Kidney (tissue), 14 donors: ENCODE data around the gene HIKESHI. TPM values are rescaled to one million over a fixed set of nuclear protein-coding genes. Genes with fewer than 3 reads are reported as not detected.

Source experiments
- DNase-seq, 5 donors: peaks; one replicate each; pipeline ENCODE4 v3.0.0-alpha.2; 2013 to 2020
- FAIRE-seq: peaks from 2 replicates; lab custom pipeline; 2012; peaks lifted over from hg19 to GRCh38; lab: Jason Lieb, UNC
- H3K27ac ChIP-seq, 2 donors: one replicate each; pipeline ENCODE4 v1.7.0; 2013; ENCODE audit warnings: low read depth in 2 of 2, low read length in 2 of 2, inconsistent platforms in 1 of 2
- H3K27me3 ChIP-seq: one replicate; pipeline ENCODE4 v1.7.1; 2013; ENCODE audit warnings: low read length, inconsistent platforms; ENCODE audit not compliant: control insufficient read depth, insufficient read depth
- H3K36me3 ChIP-seq, 3 donors: one replicate each; pipeline versions ENCODE4 v1.7.0 to v1.7.1; 2013; ENCODE audit warnings: low read length in 3 of 3, control low read depth in 1 of 3, inconsistent platforms in 1 of 3; ENCODE audit not compliant: insufficient read depth in 3 of 3, control insufficient read depth in 2 of 3
- H3K4me1 ChIP-seq, 3 donors: one replicate each; pipeline versions ENCODE4 v1.7.0 to v1.7.1; 2013; ENCODE audit warnings: low read length in 3 of 3, inconsistent platforms in 1 of 3, low read depth in 1 of 3; ENCODE audit not compliant: control insufficient read depth in 2 of 3, insufficient read depth in 2 of 3
- H3K4me3 ChIP-seq, 3 donors: one replicate each; pipeline versions ENCODE4 v1.7.0 to v1.8.1; 2013; ENCODE audit warnings: low read length in 3 of 3, control low read depth in 1 of 3, inconsistent platforms in 1 of 3
- H3K9ac ChIP-seq, 3 donors: one replicate each; pipeline versions ENCODE4 v1.7.0 to v1.7.1; 2013; ENCODE audit warnings: low read length in 3 of 3, control low read depth in 1 of 3, inconsistent platforms in 1 of 3
- H3K9me3 ChIP-seq, 3 donors: one replicate each; pipeline versions ENCODE4 v1.7.0 to v1.7.1; 2013; ENCODE audit warnings: low read length in 3 of 3, control low read depth in 1 of 3, inconsistent platforms in 1 of 3; ENCODE audit not compliant: control insufficient read depth in 2 of 3, insufficient read depth in 1 of 3
- CTCF ChIP-seq: IDR thresholded peaks from 3 replicates; pipeline ENCODE4 v1.5.1; 2012; ENCODE audit warnings: mild to moderate bottlenecking, moderate library complexity, borderline replicate concordance; ENCODE audit not compliant: insufficient read depth; ENCODE audit errors: extremely low read depth
- intact Hi-C: fragments of 100-400 bp; cut with DNase I; formaldehyde crosslinking; loops from one replicate; pipeline ENCODE4 v1.11.1; 2022
- polyA plus RNA-seq: library from polyadenylated mRNA; stranded (reverse); fragments of 350-450 nt; fragmentation: Illumina TruSeq; extraction: RNeasy Lipid Tissue Mini Kit (QIAGEN cat#74804); gene quantifications from one replicate; pipeline ENCODE4 v1.2.3, GENCODE V29; 2014; ENCODE audit warnings: low read depth, low replicate concordance; ENCODE audit not compliant: insufficient read depth
- total RNA-seq: library from RNA; stranded (reverse); fragmentation: NEBNext Ultra II Directional; extraction: Animal tissue kit (Norgen Biotek cat#: 25700); gene quantifications from one replicate; pipeline ENCODE4 v1.2.1, GENCODE V29; 2021
- donor health status: control.
- donor health status: control.
- donor health status: control.
- donor health status: control.
- donor health status: control.
- donor health status: DM: yes; HTN: yes; CAD: no.
- donor health status: Normal renal cell carcinoma (clear cell type).

Gene HIKESHI
- total and polyA plus RNA-seq, 2 donors from 2014 or later: 26.9 to 47.0 TPM

- Histone ChIP-seq H3K27me3 (no peaks in the 10 kb centered on the region), H3K4me3 (no peak overlapping the region), H3K36me3 (no peaks in the 10 kb centered on the region), H3K9ac (no peak overlapping the region), H3K4me1 (no peaks in the 10 kb centered on the region), H3K27ac (no peak overlapping the region), H3K9me3 (no peaks in the 10 kb centered on the region)
- intact Hi-C loops: no loop called here
- DNase-seq (no peak), FAIRE-seq (no peak)
- TF ChIP-seq CTCF: no peak
Measured at GRCh38 chr11:86374069-86374468, 72.0 kb downstream of the HIKESHI start.

GRCh38 chr11:86374586-86374985 lies 72.5 kb downstream of the HIKESHI start, which contains the start of gene CCDC81:
TSS of gene CCDC81 (plus strand) at chr11:86374887. CDS start at chr11:86375164, 277 bp downstream.
- H3K9ac ChIP-seq: no peak within 1 kb of the TSS
- no peaks in the 10 kb centered on the region for H3K9me3 ChIP-seq
- no peak within 1 kb of the TSS for H3K27ac ChIP-seq
- H3K4me3 ChIP-seq: peak within 1 kb of the TSS in 2 of 3 donors; percentile 5 to 54
- H3K27me3 ChIP-seq: no peaks in the 10 kb centered on the region
- no peak for TF ChIP-seq CTCF
- DNase-seq (peak; percentile 54 to 77 (median 61)), FAIRE-seq (no peak)
- H3K36me3 ChIP-seq: no peaks in the 10 kb centered on the region
- no peaks in the 10 kb centered on the region for H3K4me1 ChIP-seq
- intact Hi-C loops: no loop called here

DNA sequence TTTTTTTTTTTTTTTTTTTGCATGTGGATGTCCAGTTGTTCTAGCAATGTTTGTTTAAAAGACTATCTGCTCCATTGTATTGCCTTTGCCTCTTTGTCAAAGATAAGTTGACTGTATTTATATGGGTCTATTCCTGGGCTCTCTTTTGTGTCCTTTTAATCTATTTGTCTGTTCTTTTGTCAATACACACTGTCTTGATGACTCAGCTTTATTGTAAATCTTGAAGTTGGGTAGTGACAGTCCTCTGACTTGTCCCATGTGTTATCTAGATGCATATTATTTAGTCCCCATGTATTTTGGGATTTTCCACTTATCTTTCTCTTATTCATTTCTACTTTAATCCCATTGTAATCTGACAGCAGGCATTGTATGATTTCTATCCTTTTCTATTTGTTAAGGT lies 75.9 kb downstream of the HIKESHI start:
- intact Hi-C loops: no loop called here
- no peak overlapping the region for H3K4me3 ChIP-seq

More for the DNA sequence above, 75.9 kb downstream of the HIKESHI start:
- no peaks in the 10 kb centered on the region for H3K4me1 ChIP-seq
- no peak for TF ChIP-seq CTCF
- no peaks in the 10 kb centered on the region for H3K36me3 ChIP-seq
- H3K27ac ChIP-seq: no peak overlapping the region
- FAIRE-seq: no peak
- no peaks in the 10 kb centered on the region for H3K27me3 ChIP-seq
- H3K9ac ChIP-seq: no peak overlapping the region
- H3K9me3 ChIP-seq: no peaks in the 10 kb centered on the region
- DNase-seq: no peak
